GM19193 (cell line): ENCODE measurements around the gene ZNF184.

Experiments
- POLR2A ChIP-seq: IDR thresholded peaks from 4 replicates; pipeline ENCODE4 v1.6.1; 2011; ENCODE audit not compliant: insufficient read depth, insufficient read length; ENCODE audit errors: extremely low read depth

Gene ZNF184

DNA sequence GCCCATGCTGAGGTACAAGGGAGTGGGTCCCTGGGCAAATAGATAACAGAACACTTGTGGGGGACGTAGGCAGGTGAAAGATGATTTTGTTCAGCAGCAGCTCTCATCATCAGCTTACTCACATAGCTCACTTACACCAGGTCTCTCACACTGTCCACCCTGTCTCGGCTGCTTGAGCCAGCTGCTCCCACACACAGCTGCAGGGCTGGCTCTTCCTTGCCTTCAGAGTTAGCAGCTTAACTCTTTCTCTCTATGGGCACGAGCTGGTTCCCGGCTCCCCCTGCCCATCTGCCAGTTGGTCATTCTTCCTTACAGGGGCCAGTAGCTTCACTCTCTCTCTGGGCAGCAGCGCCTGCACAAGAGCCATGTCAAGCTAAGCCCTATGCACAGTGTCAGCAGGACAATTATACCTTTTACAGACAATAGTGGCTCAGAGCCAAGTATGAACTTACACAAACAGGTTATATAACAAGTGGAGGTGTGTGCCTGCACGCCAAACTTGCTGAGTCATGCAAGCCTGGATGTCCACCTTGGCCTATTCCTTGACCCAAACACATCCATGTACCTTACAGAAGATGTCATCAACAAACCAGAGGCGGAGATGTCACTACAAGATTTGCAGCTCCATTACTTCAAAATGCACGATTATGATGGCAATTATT is 65.6 kb downstream of the ZNF184 start:
- no peak for TF ChIP-seq POLR2A

DNA sequence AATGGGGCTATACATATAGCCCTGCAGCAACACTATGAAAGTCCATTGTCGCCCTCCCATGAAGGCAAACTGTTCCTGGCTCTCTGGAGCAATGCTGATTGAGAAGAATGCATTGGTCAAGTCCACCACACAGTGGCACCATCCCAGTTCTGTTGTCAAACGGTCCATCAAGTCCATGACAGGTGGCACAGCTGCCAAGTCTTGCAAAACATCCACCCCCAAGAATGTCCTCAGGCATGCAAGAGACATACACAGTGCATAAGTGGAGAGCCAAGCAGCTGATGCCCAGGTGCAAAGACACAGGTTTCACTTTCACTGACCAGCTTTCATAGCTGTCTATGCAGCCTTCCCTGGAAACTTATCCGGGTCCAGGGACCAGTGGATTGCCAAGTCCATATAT is 66.8 kb downstream of the ZNF184 start:
- no peak for TF ChIP-seq POLR2A

DNA sequence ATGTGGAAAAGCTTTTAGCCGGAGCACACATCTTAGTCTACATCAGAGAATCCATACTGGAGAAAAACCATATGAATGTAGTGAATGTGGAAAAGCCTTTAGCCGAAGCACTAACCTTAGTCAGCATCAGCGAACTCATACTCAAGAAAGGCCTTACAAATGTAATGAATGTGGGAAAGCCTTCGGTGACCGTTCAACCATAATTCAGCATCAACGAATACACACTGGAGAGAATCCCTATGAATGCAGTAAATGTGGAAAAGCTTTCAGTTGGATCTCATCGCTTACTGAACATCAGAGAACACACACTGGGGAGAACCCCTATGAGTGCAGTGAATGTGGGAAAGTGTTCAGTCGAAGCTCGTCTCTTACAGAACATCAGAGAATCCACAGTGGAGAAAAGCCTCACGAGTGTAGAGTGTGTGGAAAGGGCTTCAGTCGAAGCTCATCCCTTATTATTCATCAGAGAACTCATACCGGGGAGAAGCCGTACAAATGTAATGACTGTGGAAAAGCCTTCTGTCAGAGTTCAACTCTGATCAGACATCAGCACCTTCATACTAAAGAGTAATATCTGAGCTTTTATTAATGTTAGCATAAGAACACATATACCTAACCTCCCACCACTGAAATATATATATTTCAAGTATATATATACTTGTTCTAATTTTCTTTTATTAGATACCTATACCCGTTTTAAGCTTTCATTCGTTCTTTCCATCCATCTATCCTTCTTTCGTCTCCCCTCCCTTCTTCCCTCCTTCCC is 71.8 kb downstream of the ZNF184 start:
- no peak for TF ChIP-seq POLR2A
